Right forelimb (tissue), 1 donor: ENCODE data around the gene CDC14A.

Experiments used
- DNase-seq: peaks from one replicate; pipeline ENCODE4 v3.0.0-alpha.2; 2018

CDC14A gene

DNA sequence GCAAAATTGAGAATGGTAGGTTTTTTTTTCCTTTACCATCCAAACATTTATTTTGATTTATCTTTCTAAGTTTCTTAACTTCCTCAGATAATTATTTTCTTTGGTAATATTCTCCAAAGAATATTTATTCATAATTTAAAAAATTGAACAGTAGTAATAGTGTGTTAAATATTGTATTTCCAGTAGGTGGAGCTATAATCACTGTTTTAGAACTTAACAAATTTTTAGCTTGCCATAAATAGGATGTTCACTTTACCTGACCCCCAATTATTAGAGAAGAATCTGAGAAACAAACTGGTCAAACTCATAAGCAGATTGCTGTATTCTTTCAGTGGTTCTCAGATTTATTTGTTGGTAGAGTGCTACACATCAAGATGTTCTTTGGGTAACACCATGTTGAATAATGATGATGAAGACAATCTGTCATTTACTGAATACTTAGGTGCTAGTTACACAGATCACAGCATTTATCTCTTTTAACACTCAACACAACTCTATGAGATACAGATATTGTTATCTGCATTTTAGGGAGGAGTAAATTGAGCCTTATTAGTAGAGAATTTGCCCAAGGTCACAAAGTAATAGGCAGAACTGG lies 103.3 kb downstream of the CDC14A start:
- DNase-seq, result no peak

DNA sequence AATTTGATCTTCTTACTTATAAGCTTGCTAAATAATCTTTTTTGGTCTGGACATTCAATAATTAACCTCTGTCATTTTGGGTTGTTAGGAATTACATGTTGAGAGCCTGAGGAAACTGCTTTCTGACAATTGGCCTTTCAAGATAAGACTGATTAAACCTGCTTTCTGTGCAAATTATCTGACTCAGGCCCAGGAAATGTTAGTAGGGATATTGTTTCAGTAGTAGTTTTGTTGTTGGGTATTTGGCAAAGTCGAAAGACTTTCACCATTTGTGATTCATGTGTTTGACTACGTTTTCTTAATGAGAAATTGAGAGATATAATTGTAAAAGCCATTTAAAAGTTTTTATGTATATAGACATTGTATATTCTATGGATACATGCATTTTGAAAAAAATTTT lies 104.6 kb downstream of the CDC14A start:
- no peak for DNase-seq

DNA sequence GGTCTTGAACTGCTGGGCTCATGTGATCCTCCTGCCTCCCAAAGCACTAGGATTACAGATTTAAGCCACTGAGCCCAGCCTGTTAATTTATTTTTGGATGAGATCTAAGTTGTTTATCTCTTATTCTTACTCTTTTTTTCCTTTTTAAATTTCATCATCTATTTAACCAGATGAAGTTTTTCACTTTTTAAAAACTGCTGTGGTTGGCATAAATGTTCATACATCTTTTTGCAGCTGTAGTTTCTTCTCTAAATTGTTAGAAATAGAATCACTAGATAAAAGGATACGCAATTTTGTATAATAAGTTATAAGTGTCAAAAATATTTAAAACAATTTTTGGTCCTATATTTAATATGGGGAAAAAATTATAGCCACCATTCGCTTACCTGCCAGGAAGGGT lies 105.4 kb downstream of the CDC14A start:
- DNase-seq, result no peak

DNA sequence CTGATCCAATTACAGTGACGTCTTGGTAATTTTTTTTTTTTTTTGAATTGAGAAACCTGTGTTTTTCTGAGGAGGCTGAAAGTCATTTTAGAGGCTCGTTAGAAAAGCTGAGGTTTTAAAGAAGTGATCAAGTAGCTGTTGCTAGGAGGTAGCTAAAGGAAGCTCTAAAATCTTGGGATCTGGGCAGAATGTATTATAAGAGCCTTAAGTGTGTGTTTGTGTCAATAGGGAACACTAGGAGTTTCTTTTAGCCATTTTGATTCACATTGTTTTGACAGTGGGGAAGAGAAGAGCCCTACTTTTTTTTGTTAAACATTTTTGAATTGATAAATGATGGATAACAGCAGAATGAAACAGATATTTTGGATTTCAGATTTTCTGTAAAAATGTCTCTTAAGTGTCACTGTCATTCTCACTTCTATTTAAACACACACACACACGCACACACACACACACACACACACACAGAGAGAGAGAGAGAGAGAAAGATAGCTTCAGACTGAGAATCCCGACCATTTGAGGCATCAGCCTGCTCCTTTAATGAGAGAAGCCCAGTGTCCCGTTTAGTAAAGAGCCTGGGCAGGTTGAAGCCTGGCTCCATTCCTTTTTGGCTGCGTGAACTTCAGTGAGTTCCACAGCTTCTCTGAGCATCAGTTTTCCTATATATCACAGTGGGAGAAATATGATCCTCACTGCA lies 106.5 kb downstream of the CDC14A start:
- DNase-seq, result no peak

DNA sequence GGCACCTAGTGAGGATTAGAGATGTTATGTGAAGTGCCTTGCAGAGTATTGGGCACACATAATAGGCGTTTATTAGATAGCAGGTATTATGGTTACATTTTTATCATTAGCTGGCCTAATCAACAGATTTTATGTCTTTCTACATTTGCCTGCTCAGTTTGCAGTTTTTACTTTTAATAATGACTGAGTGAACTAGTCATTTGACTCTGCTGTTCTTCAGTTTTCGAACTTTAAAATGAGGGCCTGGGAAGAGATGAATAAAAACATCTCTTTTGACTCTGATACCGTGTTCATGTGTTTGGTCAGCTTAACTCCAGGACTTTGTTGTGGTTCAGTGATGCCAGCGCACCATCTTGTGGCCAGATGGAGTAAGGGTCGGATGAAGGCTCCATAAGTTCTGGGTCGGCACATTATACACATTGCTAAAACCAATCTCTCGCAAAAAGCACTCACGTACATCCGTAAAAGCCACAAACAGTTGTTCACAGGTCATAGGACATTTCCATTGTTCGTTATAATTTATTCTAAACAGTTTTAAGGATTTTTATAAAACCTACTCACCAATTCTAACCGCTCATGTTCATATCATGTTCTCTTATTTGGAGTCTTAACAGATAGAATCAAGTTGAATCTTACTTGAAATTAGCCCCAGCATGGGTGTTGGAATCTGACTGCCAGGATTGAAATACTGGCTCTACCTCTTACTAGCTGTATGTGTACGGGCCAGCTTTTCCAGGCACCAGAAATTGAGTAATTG lies 107.2 kb downstream of the CDC14A start:
- DNase-seq, result peak; percentile 77

DNA sequence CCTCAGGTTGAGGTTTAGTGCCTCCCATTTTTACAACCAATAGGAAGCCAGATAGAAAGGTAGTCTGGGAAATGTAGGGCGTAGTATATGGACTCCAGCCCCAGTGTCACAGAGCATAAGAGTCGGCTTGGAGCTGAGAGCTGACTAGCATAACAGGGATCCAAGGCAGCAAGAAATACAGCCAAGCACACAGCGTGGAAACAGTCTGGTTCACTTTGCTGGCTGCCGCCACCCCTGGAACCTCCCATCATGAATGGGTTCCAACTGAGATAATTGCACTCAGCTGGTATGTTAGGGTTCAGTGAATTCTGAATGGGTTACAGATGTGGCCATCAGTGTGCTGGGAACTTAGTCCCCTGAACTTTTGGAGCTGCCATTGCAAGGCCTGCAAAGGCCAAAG lies 108.9 kb downstream of the CDC14A start:
- DNase-seq, result peak; percentile 69

DNA sequence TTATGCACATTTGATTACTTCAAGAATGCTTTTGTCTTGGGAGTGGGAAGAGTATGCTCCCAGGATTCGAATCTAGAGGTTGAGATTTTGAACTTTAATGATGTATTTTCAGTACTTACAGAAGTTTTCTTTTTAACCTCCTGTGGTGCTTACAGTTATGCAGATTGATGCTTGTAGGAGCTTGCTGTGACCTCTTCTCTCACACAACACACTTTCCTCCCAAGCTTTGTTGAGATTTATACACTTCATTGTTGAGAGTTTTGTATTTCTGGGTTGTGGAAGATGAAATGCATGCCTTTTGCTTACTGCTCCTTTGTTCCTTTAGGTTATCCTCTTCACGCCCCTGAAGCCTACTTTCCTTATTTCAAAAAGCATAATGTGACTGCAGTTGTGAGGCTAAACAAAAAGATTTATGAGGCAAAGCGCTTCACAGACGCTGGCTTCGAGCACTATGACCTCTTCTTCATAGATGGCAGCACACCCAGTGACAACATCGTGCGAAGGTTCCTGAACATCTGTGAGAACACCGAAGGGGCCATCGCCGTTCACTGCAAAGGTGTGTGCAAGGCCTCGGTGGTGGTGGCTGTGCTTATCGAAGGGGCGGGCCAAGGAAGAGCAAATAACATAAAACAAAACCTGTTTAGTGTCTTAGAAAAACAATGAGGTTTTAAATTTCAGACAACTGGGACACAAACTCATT lies 110.2 kb downstream of the CDC14A start:
- DNase-seq, result no peak

DNA sequence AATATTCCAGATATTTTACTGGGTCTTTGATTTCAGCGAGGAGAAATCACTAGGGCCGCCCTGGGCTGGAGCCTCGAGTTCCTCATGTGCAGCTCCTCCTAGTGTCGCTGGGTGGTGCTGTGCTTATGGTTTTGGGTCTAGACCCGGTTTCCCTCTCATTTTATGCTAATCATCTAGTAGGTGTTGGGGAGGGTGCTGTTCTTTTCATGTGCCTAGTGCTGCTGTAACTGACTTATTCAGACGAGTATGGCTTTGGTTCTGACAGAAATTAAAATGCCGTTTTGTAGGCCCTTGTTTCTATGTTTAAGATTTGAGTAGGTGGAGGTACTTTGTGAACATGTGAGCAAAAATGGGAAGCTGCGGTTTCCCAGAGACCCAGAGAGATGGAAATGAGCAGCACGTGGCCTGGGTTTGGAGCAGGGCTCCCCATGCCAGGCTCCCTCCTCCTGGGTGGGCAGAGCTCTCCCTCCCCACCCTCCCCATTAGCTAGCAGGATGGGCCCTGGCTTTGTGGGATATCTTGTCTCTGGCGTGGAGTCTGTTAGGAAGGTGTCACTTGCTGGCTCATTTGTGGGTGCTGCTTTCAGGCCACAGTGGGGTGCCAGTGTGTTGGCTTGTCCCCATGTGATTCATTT lies 111.6 kb downstream of the CDC14A start:
- peak; percentile 60 for DNase-seq

DNA sequence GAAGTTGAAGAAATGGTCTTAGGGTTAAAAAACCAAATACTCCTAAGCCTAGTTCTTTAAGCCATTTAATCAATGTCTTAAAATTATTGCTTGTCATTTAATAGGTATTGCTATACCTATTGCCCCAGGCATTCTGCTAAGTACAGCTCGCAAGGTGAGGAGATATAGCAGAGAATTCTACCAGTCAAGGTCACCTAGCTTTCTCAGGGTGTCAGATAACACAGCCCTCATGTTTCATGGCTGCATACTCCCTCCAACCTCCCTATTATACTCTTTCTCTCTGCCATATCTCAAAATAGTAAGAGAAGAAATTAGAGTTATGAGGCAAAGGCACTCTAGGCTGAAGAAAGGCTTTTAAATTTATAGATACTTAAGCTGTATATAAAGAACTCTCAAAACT lies 117.3 kb downstream of the CDC14A start:
- DNase-seq, result no peak

DNA sequence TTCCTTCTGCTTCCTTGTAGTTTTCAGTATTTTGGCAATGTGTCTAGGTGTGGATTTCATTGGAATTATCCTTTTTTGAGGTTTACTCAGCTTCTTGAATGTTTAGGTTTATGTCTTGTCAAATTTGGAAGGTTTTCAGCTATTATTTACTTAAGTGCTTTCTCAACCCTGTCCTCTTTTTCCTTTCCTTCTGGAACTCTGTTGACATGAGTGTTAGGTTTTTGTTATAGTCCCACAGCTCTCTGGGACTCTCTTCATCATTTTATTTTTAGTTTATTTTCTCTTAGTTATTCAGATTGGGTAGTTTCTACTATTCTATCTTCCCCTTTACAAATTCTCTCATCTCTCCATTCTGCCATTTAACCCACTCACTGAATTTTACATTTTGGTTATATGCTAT lies 122.5 kb downstream of the CDC14A start:
- no peak for DNase-seq

DNA sequence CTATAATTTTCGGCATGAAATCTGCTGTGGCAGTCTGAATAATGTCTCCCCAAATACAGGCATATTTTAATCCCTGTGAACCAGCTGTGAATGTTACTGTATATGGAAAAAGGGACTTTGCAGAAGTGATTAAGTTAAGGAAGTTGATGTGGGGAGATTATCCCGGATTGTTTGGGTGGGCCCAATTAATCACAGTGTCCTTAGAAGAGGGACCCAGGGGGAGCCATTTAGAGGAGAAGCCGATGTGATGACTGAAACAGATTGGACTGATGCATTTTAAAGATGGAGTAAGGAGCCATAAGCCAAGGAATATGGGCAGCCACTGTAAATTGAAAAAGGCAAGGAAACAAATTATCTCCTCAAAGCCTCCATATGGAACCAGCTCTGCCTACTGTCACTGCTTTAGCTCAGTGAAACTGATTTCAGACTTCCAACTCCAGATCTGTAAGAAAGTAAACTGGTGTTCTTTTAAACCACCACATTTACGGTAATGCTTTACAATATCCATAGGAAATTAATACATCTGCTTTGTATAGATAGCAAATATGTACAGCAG lies 124.5 kb downstream of the CDC14A start:
- no peak for DNase-seq

DNA sequence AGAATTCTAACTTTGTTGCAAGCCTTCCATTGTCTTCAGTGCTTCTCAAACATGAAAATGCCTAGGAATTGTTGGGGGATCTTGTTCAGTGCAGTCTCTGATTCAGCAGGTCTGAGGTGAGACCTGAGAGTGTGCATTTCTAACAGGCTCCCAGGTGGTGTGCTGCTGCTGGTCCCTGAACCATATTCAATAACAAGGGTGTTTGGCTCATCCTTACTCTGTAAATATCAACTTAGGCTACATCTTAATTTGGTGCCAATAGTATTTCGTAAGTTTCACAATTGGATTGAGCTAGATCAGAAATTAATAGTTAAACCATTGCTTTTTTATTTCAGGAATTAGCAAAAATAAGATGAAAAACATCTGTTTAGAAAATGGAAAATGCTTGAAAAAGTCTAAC lies 126.5 kb downstream of the CDC14A start:
- no peak for DNase-seq

DNA sequence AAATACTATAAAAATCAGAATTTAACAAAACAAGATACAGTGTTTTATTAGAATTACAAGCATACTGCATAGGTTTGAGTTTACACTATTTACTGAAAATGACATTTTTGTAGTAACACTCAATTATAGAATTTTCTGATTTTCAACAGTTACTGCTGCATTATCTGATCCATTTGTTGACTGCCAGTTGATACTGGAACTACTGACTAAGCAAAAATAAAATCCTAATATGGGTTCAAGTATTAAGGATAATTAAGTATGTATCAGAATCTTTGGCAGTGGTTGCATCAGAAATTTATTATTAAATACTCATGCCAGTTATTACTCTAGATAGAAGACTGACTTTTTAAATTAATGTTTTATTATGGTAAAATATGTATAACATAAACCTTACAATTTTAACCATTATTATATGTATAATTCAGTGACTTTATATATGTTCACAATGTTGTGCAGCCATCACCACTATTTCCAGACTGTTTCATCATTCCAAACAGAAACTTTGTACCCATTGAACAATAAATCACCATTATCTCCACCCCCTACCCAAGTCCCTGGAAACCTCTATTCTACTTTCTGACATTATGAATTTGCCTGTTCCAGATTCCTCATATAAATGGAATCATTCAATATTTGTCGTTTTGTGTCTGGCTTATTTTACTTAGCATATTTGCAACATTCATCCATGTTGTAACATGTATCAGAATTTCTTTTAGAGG lies 127.5 kb downstream of the CDC14A start:
- no peak for DNase-seq

DNA sequence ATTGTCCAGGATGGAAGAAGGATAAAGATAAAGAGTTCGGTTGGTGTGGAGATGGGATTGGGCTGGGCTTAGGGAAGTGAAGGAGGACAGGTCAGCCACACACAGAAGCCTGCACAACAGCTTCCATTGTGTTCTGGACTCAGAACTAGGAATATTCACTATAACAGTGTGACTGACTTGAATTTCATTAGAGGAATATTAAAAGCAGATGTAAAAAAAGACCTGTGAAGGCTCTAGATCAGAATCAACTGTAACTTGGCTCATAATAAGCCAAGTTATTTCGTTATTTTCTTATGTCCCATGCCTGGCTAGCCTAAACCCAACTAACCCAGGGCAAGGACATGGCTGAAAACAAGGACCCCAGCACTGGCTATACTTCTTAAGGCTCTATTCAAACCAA lies 129.0 kb downstream of the CDC14A start:
- DNase-seq, result no peak

DNA sequence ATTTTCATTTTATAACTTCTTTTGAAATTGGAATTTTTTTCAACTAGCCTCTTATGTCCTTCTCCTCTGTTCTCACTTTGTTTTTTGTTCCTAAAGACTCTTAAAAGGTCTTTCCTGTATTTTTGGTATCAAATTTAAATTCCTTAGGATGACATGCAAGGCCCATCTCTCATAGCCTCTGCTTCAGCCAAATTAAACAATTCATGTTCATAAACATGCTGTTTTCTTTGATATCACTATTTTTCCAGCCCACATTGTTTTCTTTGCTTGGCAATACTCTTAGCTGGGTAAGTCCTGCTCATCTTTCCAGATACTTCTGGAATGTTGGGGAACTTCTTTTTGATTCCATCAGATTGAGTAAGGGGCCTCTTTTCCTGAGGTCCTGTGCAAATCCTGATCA lies 129.9 kb downstream of the CDC14A start:
- no peak for DNase-seq

DNA sequence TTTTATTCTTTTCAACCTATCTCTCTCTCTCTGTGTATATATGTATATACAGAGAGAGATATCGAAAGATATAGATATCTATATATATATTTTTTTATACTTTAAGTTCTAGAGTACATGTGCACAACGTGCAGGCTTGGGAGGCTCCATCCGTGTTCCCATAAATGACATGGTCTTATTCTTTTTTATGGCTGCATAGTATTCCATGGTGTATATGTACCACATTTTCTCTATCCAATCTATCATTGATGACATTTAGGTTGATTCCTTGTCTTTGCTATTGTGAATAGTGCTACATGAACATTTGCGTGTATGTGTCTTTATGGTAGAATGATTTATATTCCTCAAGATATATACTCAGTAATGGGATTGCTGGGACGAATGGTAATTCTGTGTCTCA lies 130.4 kb downstream of the CDC14A start:
- no peak for DNase-seq

DNA sequence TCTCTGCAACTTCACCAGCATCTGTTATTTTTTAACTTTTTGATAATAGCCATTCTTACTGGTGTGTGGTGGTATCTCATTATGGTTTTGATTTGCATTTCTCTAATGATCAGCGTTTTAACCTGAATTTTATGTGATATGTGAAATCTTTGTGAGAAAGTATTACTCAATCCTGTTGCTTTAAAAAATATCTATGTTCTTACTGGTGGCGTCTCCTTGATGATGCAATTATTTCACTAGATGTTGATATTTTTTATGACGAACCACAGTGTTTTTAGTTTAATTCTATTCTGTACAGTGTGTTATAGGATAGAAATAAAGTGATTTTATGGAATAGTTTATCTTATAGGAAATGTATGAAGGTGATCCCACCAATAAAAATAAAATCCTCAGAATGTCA lies 130.9 kb downstream of the CDC14A start:
- DNase-seq, result no peak

DNA sequence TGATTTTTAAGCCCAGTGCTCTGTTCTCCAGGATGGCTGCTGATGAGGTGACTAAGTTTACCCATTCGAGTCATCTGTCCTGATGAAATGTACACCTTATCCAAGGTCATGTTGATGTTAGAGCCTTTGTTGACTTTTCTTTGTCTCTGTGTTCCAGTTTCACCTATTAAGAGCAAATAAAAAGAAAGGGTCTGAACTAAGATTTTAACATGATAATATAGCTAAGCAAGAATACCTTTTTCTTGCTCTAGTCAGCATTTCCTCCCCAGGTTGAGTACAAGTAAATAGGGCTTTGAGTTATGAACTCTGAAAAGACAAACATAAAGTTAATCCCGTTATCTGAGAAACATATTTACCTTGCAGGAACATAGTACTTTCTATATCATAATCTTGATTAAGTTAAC lies 133.6 kb downstream of the CDC14A start:
- DNase-seq, result no peak

DNA sequence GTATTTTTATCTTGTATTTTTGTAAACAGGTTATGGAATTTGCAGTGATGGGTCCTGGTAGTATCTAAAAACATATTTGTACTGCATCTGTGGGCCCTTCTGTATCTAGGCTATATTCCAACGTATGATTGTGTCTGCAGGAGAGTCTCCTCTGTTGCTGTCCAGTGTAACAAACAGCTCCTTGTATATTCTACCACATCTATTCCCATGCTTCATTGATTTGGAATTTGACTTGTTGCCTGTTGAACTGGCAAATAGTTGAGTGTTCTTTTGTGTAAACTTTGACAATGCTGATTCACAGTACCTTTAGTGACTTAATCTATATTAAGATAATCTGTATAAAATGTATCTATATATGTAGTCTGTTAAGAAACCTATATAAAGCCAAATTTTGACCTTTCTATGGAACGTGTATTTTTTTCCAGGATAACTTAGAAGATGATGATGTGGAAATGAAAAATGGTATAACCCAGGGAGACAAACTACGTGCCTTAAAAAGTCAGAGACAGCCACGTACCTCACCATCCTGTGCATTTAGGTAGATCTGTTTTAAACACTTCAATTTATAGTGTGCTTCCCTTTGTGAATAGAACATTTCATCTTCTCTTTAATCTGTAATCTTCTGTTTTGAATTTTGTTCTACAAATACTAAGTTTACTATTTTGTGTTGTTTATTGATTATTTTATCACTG lies 142.2 kb downstream of the CDC14A start:
- no peak for DNase-seq

DNA sequence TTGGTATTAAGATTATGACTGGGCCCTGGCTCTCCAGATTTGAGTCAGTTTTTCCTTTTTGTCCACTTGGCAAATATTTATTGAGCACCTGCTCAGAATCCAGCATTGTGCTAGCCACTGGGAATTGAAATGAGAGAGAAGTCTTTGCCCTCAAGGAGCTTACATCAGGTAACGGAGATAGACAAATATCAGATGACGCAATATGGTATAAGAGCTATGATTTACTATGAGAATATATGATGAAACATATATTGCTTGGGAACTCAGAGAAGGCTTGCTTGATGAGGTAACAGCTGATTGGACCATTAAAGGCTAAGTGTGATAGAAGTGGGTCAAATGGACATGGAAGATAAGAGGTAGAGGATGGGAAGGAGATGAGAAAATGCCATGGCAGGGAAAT lies 144.6 kb downstream of the CDC14A start:
- no peak for DNase-seq

DNA sequence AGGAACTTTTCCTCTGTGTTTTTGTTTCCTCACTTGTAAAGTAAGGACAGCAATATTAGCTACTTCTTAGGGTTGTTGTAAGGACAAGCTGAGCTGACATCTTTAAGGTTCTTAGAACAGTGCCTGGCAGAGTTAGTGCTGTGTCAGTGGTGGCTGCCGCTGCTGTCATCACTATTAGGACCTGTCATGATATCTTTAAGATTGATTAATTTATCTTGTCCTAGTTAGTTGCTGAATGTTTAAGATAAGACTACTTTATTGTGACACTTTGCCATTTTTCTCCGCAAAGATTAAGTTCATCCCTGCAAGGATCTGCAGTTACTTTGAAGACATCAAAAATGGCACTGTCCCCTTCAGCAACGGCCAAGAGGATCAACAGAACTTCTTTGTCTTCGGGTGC lies 145.5 kb downstream of the CDC14A start:
- no peak for DNase-seq
